GM19023 (cell line): ENCODE results near the gene HOXB1.

Source experiments
- ATAC-seq: cut with Tn5 transposase; IDR thresholded peaks from one replicate; pipeline ENCODE4 v1.9.1; 2021; ENCODE audit warnings: mild to moderate bottlenecking, moderate library complexity; ENCODE audit not compliant: unreplicated experiment

HOXB1 gene

GRCh38 chr17:48530887-48531272 lies at the start of gene HOXB1:
TSS of gene HOXB1 (minus strand) at chr17:48531011. CDS start at chr17:48530904, 107 bp downstream.
- no peak for ATAC-seq

- no peak for ATAC-seq
Observed at GRCh38 chr17:48579760-48580554, 49.1 kb upstream of the HOXB1 start.

- ATAC-seq = no peak
Observed at GRCh38 chr17:48579471-48579759, 48.6 kb upstream of the HOXB1 start.

GRCh38 chr17:48578616-48579470 lies 48.0 kb upstream of the HOXB1 start:
- peak; percentile 38 for ATAC-seq

GRCh38 chr17:48577946-48578615 lies 47.3 kb upstream of the HOXB1 start, which contains the start of gene HOXB4:
TSS of gene HOXB4 (minus strand) at chr17:48578350. CDS start at chr17:48578319, 31 bp downstream.
- peak; percentile 46 for ATAC-seq

GRCh38 chr17:48577330-48577945 lies 46.6 kb upstream of the HOXB1 start:
- no peak for ATAC-seq

- no peak for ATAC-seq
Observed at GRCh38 chr17:48576479-48577309, 45.9 kb upstream of the HOXB1 start.

GRCh38 chr17:48575673-48576478 lies 45.1 kb upstream of the HOXB1 start:
- no peak for ATAC-seq

- no peak for ATAC-seq
Observed at GRCh38 chr17:48575066-48575582, 44.3 kb upstream of the HOXB1 start.

GRCh38 chr17:48574505-48575065 lies 43.8 kb upstream of the HOXB1 start:
- no peak for ATAC-seq

GRCh38 chr17:48571826-48572417 lies 41.1 kb upstream of the HOXB1 start:
- ATAC-seq = no peak

- no peak for ATAC-seq
Observed at GRCh38 chr17:48571024-48571818, 40.4 kb upstream of the HOXB1 start.

- no peak for ATAC-seq
Observed at GRCh38 chr17:48570325-48571023, 39.7 kb upstream of the HOXB1 start.

GRCh38 chr17:48569674-48570324 lies 39.0 kb upstream of the HOXB1 start:
- ATAC-seq = no peak

GRCh38 chr17:48569240-48569582 lies 38.4 kb upstream of the HOXB1 start:
- ATAC-seq = no peak

- ATAC-seq = no peak
Observed at GRCh38 chr17:48568499-48569239, 37.9 kb upstream of the HOXB1 start.
